PC-9 (cell line): ENCODE results near the gene MSTO1. TPM values are rescaled to one million over a fixed set of nuclear protein-coding genes. Genes with fewer than 3 reads are reported as not detected.

Experiments
- BruUV-seq: library from RNA; stranded (reverse); fragments of 400-500 nt; replicated peaks from 2 replicates; lab custom pipeline; 2021; lab: Mats Ljungman, UMichigan
- CTCF ChIA-PET: fragments of 300-600 bp; sonication (Branson Sonifier 250); formaldehyde crosslinking; loops from one replicate; lab custom pipeline; 2022; ENCODE audit warnings: antibody characterized with exemption; lab: Charles Lee
- POLR2A ChIA-PET: fragments of 300-600 bp; sonication (Branson Sonifier 250); formaldehyde crosslinking; loops from one replicate; lab custom pipeline; 2022; ENCODE audit warnings: antibody characterized with exemption; ENCODE audit not compliant: unreplicated experiment; lab: Charles Lee
- DNase-seq, 2 experiments: peaks; one replicate each; pipeline versions ENCODE4 v3.0.0 to v3.0.0-alpha.2; 2015 to 2022; ENCODE audit warnings: mixed read lengths in 1 of 2
- H2AFZ ChIP-seq: fragments of 200-600 bp; sonication (generic); 2 replicates; pipeline ENCODE4 v1.8.1; 2017; ENCODE audit warnings: antibody characterized with exemption
- H3F3A ChIP-seq: fragments of 200-600 bp; sonication (generic); 2 replicates; pipeline ENCODE4 v1.8.1; 2017; ENCODE audit warnings: antibody characterized with exemption, mild to moderate bottlenecking, low read depth; ENCODE audit not compliant: insufficient read depth
- H3K27ac ChIP-seq: fragments of 200-600 bp; sonication (generic); 2 replicates; pipeline ENCODE4 v1.6.1; 2016; ENCODE audit warnings: mixed run types
- H3K27me3 ChIP-seq: fragments of 200-600 bp; sonication (generic); 2 replicates; pipeline ENCODE4 v1.6.1; 2016; ENCODE audit warnings: low read depth, mixed run types; ENCODE audit not compliant: insufficient read depth
- H3K36me3 ChIP-seq: fragments of 200-600 bp; sonication (generic); 2 replicates; pipeline ENCODE4 v1.6.1; 2016; ENCODE audit warnings: low read depth, mixed run types
- H3K4me1 ChIP-seq: fragments of 200-600 bp; sonication (generic); replicated peaks from 2 replicates; pipeline ENCODE4 v1.6.1; 2016; ENCODE audit warnings: mixed run types; ENCODE audit not compliant: insufficient read depth
- H3K4me2 ChIP-seq: fragments of 200-600 bp; sonication (generic); 2 replicates; pipeline ENCODE4 v1.6.1; 2017; ENCODE audit warnings: mixed run types
- H3K4me3 ChIP-seq: fragments of 200-600 bp; sonication (generic); 2 replicates; pipeline ENCODE4 v1.6.1; 2016; ENCODE audit warnings: mixed run types
- H3K79me2 ChIP-seq: fragments of 200-600 bp; sonication (generic); 2 replicates; pipeline ENCODE4 v1.6.1; 2017; ENCODE audit warnings: low read depth, mixed run types
- H3K9me2 ChIP-seq: fragments of 200-600 bp; sonication (generic); 2 replicates; pipeline ENCODE4 v1.8.1; 2017; ENCODE audit warnings: mild to moderate bottlenecking; ENCODE audit not compliant: insufficient read depth
- H3K9me3 ChIP-seq: fragments of 200-600 bp; sonication (generic); 2 replicates; pipeline ENCODE4 v1.8.1; 2016; ENCODE audit warnings: low read depth; ENCODE audit not compliant: insufficient read depth
- H4K20me1 ChIP-seq: fragments of 200-600 bp; sonication (generic); 2 replicates; pipeline ENCODE4 v1.8.1; 2017; ENCODE audit not compliant: insufficient read depth
- EZH2 ChIP-seq: fragments of 200-600 bp; sonication (generic); IDR thresholded peaks from 2 replicates; pipeline ENCODE4 v1.8.0; 2017; ENCODE audit warnings: antibody characterized with exemption, low read depth
- intact Hi-C: fragments of 100-400 bp; cut with micrococcal nuclease; formaldehyde crosslinking; loops from one replicate; pipeline ENCODE4 v1.10.0; 2022; ENCODE audit not compliant: unreplicated experiment
- total RNA-seq: library from RNA; stranded (reverse); gene quantifications from 2 replicates; pipeline ENCODE4 v1.2.3, GENCODE V29; 2021
- TF ChIP-seq, protein P1 (sequence below): fragments of 200-600 bp; sonication (generic); conservative IDR thresholded peaks from 2 replicates; pipeline ENCODE4 v1.6.1; 2017; ENCODE audit warnings: mixed run types, antibody characterized with exemption, mild to moderate bottlenecking, moderate library complexity

Gene MSTO1
- total RNA-seq, 1 experiment from 2014 or later, result 21.5 TPM

DNA sequence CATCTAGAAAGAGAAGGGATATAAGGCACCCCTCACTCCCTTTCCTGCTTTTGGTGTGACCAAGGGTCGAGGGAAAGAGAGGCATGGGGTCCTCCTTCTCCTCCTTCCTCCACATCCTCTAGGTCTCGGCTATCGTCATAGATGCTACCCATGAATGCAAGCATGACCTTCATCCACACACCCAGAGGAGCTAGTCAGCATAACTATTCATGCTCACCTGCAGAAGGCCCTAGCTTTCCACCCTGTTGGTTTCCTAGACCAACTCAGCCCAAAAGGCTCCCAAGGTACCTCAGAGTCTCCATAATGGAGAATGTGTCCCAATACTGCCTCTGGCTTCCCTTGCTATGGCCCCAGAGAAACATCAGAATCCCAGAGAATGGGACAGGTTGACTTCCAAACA lies 33.2 kb downstream of the MSTO1 start:
- Histone ChIP-seq H3K27me3 (no peaks in the 10 kb centered on the region), H3K36me3 (no peaks in the 10 kb centered on the region; the same call in 1 of the 2 replicates), H3K9me3 (peaks cover 6% of the 10 kb centered on the region; the same call in 1 of the 2 replicates), H3K4me1 (no peaks in the 10 kb centered on the region), H4K20me1 (no peaks in the 10 kb centered on the region), H2AFZ (no peak overlapping the region), H3K4me3 (no peak overlapping the region), H3K4me2 (no peak overlapping the region), H3K79me2 (no peaks in the 10 kb centered on the region), H3K9me2 (no peaks in the 10 kb centered on the region), H3K27ac (no peak overlapping the region), H3F3A (peaks cover 12% of the 10 kb centered on the region; the same call in 1 of the 2 replicates)
- TF ChIP-seq, protein P1, sequence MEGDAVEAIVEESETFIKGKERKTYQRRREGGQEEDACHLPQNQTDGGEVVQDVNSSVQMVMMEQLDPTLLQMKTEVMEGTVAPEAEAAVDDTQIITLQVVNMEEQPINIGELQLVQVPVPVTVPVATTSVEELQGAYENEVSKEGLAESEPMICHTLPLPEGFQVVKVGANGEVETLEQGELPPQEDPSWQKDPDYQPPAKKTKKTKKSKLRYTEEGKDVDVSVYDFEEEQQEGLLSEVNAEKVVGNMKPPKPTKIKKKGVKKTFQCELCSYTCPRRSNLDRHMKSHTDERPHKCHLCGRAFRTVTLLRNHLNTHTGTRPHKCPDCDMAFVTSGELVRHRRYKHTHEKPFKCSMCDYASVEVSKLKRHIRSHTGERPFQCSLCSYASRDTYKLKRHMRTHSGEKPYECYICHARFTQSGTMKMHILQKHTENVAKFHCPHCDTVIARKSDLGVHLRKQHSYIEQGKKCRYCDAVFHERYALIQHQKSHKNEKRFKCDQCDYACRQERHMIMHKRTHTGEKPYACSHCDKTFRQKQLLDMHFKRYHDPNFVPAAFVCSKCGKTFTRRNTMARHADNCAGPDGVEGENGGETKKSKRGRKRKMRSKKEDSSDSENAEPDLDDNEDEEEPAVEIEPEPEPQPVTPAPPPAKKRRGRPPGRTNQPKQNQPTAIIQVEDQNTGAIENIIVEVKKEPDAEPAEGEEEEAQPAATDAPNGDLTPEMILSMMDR, result no peak
- TF ChIP-seq EZH2, result no peak
- ChIA-PET POLR2A (no interaction called here), CTCF (no interaction called here)
- BruUV-seq, result no TSS peak
- no peak for DNase-seq
- intact Hi-C loops, result no loop called here

DNA sequence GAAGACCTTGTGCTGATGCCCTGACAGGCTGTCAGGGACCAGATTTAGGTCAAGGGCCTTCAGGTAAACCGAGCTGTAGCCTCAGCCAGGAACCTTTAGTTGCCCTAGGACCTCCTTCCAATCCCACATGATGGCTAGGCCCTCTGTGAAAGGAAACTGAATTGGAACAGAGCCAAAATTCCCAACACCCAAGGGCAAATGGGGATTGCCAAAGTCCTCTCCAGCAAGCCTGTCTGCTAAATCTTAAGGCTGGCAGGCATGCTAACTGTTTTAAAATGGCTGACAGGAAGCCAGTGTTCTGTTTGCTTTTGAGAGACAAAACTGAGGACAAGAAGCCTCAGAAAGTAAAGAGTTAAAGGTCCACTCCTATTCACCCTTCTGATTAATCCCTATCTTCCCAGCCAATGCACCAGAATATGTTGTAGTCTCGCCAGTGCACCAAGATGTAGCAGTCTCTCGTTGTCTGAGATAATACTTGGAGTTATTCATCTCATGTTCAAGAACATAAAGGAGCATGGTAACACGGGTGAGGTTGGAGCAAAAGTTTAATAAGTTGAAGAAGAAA lies 35.1 kb downstream of the MSTO1 start:
- Histone ChIP-seq H2AFZ (no peak overlapping the region), H4K20me1 (no peaks in the 10 kb centered on the region), H3K27me3 (no peaks in the 10 kb centered on the region), H3K9me2 (no peaks in the 10 kb centered on the region), H3K4me2 (no peak overlapping the region), H3K36me3 (no peaks in the 10 kb centered on the region; the same call in 1 of the 2 replicates), H3K4me3 (no peak overlapping the region), H3K9me3 (peaks cover 6% of the 10 kb centered on the region; the same call in 1 of the 2 replicates), H3F3A (peaks cover 29% of the 10 kb centered on the region; the same call in 1 of the 2 replicates), H3K4me1 (peaks cover 2% of the 10 kb centered on the region; the same call in 1 of the 2 replicates), H3K79me2 (no peaks in the 10 kb centered on the region), H3K27ac (no peak overlapping the region)
- intact Hi-C loops, result no loop called here
- TF ChIP-seq, protein P1, result no peak
- no peak for TF ChIP-seq EZH2
- ChIA-PET CTCF (no interaction called here), POLR2A (interaction anchor here (0.7 kb wide), 1 partner anchor 417 kb away, joined by 8 read pairs; no protein-coding TSS in a partner anchor)
- no peak for DNase-seq
- no TSS peak for BruUV-seq

DNA sequence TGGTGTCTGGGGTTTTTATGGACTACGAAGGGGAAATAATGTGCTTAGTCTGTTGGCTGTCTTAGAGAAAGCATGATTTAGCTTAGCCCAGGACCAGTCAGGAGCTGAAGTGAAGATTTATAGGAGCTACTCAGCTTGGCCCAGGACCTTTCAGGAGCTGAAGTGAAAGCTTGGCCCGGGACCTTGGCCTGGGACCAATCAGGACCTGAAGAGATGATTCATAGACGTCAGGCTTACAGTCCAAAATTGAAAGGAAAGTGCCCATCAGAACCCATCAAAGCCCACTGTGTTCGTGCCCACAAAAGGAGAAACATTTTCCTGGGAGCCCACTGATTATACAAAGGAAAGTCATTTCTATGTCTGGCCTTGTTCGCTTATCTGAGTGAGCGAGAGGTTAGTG lies 35.6 kb downstream of the MSTO1 start:
- Histone ChIP-seq H3K4me1 (peaks cover 8% of the 10 kb centered on the region), H3K79me2 (no peaks in the 10 kb centered on the region), H3K4me3 (no peak overlapping the region), H3K36me3 (no peaks in the 10 kb centered on the region; the same call in 1 of the 2 replicates), H3K9me3 (peaks cover 6% of the 10 kb centered on the region; the same call in 1 of the 2 replicates), H3K4me2 (no peak overlapping the region), H3K27ac (no peak overlapping the region), H3K9me2 (no peaks in the 10 kb centered on the region), H3K27me3 (no peaks in the 10 kb centered on the region), H3F3A (peaks cover 34% of the 10 kb centered on the region), H2AFZ (no peak overlapping the region), H4K20me1 (no peaks in the 10 kb centered on the region)
- intact Hi-C loops, result no loop called here
- TF ChIP-seq EZH2, result no peak
- TF ChIP-seq, protein P1, result no peak
- no peak for DNase-seq
- ChIA-PET POLR2A (interaction anchor here (0.7 kb wide), 1 partner anchor 417 kb away, joined by 8 read pairs; no protein-coding TSS in a partner anchor), CTCF (no interaction called here)
- BruUV-seq, result no TSS peak
